Mucosa of rectum (tissue), 2 donors: ENCODE data around the gene SINHCAF.

Source experiments
- H3K27ac ChIP-seq, 2 donors: one replicate each; pipeline ENCODE4 v1.7.0; 2013; ENCODE audit warnings: inconsistent platforms in 2 of 2, low read depth in 2 of 2, low read length in 2 of 2
- H3K27me3 ChIP-seq, 2 donors: one replicate each; pipeline ENCODE4 v1.7.0; 2013; ENCODE audit warnings: low read length in 2 of 2; ENCODE audit not compliant: control insufficient read depth in 2 of 2, insufficient read depth in 2 of 2
- H3K36me3 ChIP-seq, 2 donors: one replicate each; pipeline ENCODE4 v1.7.0; 2013; ENCODE audit warnings: low read length in 2 of 2; ENCODE audit not compliant: control insufficient read depth in 2 of 2, insufficient read depth in 2 of 2
- H3K4me1 ChIP-seq, 2 donors: one replicate each; pipeline ENCODE4 v1.7.0; 2013; ENCODE audit warnings: low read length in 2 of 2, mild to moderate bottlenecking in 1 of 2; ENCODE audit not compliant: control insufficient read depth in 2 of 2, insufficient read depth in 2 of 2
- H3K4me3 ChIP-seq, 2 donors: one replicate each; pipeline ENCODE4 v1.7.0; 2013; ENCODE audit warnings: low read length in 2 of 2
- H3K9ac ChIP-seq, 2 donors: one replicate each; pipeline ENCODE4 v1.7.0; 2013; ENCODE audit warnings: low read length in 2 of 2, low read depth in 1 of 2, mild to moderate bottlenecking in 1 of 2
- H3K9me3 ChIP-seq, 2 donors: one replicate each; pipeline ENCODE4 v1.7.0; 2013; ENCODE audit warnings: low read length in 2 of 2; ENCODE audit not compliant: control insufficient read depth in 2 of 2
- donor health status: healthy.
- donor health status: Normal muscosa, but diverticular disease.

The SINHCAF gene

GRCh38 chr12:31362759-31363415 lies 36.9 kb upstream of the SINHCAF start:
- Histone ChIP-seq H3K4me1 (peaks cover 18 to 24% of the 10 kb centered on the region in 2 donors), H3K27ac (peak overlapping the region; percentile 82 to 84), H3K27me3 (no peaks in the 10 kb centered on the region), H3K4me3 (peak overlapping the region; percentile 55 to 58), H3K36me3 (no peaks in the 10 kb centered on the region), H3K9me3 (no peaks in the 10 kb centered on the region), H3K9ac (peak overlapping the region; percentile 20 to 69)

DNA sequence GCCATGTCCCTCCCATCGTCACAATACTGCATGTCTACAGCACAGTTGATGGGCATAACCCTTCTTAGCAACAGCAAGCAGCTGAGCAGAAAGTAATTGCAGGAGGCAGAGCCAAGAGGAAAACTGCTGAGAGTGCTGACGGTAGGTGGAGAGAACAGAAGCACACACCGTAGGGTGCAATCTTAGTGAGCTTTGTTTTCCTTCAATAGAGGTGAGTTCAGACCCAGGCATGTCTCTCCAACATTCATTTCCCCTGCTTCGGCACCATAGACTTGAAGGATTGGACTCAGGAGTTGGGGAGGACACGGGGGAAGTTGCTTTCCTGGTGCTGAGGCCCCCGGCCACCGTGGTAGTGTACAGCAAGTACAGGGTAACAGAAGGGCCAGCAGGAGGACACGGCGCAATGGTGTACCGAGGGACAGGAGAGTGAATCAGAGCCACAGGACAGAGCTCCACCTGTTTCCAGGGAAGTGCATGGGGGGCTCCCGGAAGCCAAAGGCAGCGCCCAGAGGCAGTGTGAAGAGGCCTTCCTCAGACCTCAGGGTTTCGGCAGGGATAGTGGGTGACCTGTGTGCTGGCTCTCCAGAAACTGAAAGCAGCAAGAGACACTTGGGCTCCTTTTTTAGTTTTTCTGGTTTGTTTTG lies 36.3 kb upstream of the SINHCAF start:
- H3K4me3 ChIP-seq, result peak overlapping the region; percentile 55 to 58
- H3K36me3 ChIP-seq, result no peaks in the 10 kb centered on the region
- H3K9me3 ChIP-seq, result no peaks in the 10 kb centered on the region
- peak overlapping the region; percentile 82 to 84 for H3K27ac ChIP-seq
- no peaks in the 10 kb centered on the region for H3K27me3 ChIP-seq
- H3K4me1 ChIP-seq, result peaks cover 18 to 24% of the 10 kb centered on the region in 2 donors
- H3K9ac ChIP-seq, result peak overlapping the region; percentile 20 to 69

DNA sequence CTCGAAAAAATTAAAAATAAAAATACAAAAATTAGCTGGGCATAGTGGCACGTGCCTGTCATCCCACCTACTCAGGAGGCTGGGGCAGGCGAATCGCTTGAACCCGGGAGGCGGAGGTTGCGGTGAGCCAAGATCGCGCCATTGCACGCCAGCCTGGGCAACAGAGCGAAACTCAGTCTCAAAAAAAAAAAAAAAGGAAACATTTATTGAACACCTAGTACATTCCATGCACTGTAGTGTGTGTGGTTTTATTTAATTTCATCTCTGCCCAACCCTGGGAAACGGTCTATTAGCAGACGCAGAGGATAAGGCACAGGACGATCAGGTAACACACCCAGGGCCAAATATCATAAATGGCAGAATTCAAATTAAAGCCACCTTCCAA lies 35.8 kb upstream of the SINHCAF start:
- H3K4me3 ChIP-seq, result peak overlapping the region; percentile 55 to 58
- no peaks in the 10 kb centered on the region for H3K36me3 ChIP-seq
- H3K4me1 ChIP-seq, result peaks cover 18 to 24% of the 10 kb centered on the region in 2 donors
- H3K27ac ChIP-seq, result peak overlapping the region; percentile 82 to 84
- H3K9ac ChIP-seq, result peak overlapping the region in 1 of 2 donors; percentile 69
- H3K9me3 ChIP-seq, result no peaks in the 10 kb centered on the region
- H3K27me3 ChIP-seq, result no peaks in the 10 kb centered on the region

DNA sequence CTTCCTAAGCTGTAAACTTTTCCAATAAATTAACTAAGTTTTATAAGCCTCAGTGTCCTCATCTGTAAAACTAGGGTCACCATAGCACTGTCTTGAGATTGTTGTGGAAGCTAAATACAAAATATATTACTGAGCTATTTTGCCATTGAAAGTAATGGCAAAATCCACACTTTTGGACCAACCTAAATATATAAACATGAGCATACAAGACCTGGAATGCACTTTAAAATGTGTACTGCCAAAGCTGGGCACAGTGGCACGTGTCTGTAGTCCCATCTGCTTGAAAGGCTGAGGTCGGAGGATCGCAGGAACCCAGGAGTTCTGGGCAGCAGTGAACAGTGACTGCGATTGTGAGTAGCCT lies 29.8 kb upstream of the SINHCAF start:
- Histone ChIP-seq H3K9me3 (no peaks in the 10 kb centered on the region), H3K27ac (peak overlapping the region; percentile 54 to 62), H3K4me3 (no peak overlapping the region), H3K36me3 (no peaks in the 10 kb centered on the region), H3K27me3 (no peaks in the 10 kb centered on the region), H3K4me1 (peaks cover 8 to 25% of the 10 kb centered on the region in 2 donors), H3K9ac (peak overlapping the region in 1 of 2 donors; percentile 34)

GRCh38 chr12:31353750-31354708 lies 28.1 kb upstream of the SINHCAF start:
- Histone ChIP-seq H3K9me3 (no peaks in the 10 kb centered on the region), H3K27ac (peak overlapping the region; percentile 50 to 57), H3K4me3 (no peak overlapping the region), H3K27me3 (no peaks in the 10 kb centered on the region), H3K36me3 (no peaks in the 10 kb centered on the region), H3K4me1 (peaks cover 8 to 25% of the 10 kb centered on the region in 2 donors), H3K9ac (peak overlapping the region in 1 of 2 donors; percentile 21)

- no peaks in the 10 kb centered on the region for H3K36me3 ChIP-seq
- no peaks in the 10 kb centered on the region for H3K4me1 ChIP-seq
- H3K4me3 ChIP-seq, result no peak overlapping the region
- no peak overlapping the region for H3K9ac ChIP-seq
- H3K27ac ChIP-seq, result no peak overlapping the region
- H3K27me3 ChIP-seq, result no peaks in the 10 kb centered on the region
- no peaks in the 10 kb centered on the region for H3K9me3 ChIP-seq
Measured at GRCh38 chr12:31346267-31346666, 20.3 kb upstream of the SINHCAF start.

DNA sequence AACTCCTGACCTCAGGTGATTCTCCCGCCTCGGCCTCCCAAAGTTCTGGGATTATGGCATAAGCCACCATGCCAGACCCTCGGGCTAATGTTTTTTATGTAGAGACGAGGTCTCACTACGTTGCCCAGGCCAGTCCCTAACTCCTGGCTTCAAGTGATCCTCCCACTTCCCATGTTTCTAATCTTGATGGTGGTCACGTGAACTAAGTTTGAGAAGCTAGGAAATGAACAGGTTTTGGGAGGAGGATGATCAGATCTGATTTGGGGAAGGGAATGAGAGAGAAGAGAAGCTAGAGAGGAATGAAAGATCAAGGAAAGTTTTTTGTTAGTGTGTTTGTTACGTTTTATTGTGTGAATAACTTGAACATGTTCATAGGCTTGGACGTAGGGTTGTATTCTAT lies 17.2 kb upstream of the SINHCAF start:
- Histone ChIP-seq H3K4me1 (no peaks in the 10 kb centered on the region), H3K27me3 (no peaks in the 10 kb centered on the region), H3K27ac (no peak overlapping the region), H3K9ac (no peak overlapping the region), H3K9me3 (no peaks in the 10 kb centered on the region), H3K36me3 (no peaks in the 10 kb centered on the region), H3K4me3 (no peak overlapping the region)

- Histone ChIP-seq H3K9ac (no peak overlapping the region), H3K4me3 (no peak overlapping the region), H3K27ac (no peak overlapping the region), H3K4me1 (no peaks in the 10 kb centered on the region), H3K27me3 (no peaks in the 10 kb centered on the region), H3K36me3 (no peaks in the 10 kb centered on the region), H3K9me3 (no peaks in the 10 kb centered on the region)
Measured at GRCh38 chr12:31342286-31342685, 16.3 kb upstream of the SINHCAF start.

DNA sequence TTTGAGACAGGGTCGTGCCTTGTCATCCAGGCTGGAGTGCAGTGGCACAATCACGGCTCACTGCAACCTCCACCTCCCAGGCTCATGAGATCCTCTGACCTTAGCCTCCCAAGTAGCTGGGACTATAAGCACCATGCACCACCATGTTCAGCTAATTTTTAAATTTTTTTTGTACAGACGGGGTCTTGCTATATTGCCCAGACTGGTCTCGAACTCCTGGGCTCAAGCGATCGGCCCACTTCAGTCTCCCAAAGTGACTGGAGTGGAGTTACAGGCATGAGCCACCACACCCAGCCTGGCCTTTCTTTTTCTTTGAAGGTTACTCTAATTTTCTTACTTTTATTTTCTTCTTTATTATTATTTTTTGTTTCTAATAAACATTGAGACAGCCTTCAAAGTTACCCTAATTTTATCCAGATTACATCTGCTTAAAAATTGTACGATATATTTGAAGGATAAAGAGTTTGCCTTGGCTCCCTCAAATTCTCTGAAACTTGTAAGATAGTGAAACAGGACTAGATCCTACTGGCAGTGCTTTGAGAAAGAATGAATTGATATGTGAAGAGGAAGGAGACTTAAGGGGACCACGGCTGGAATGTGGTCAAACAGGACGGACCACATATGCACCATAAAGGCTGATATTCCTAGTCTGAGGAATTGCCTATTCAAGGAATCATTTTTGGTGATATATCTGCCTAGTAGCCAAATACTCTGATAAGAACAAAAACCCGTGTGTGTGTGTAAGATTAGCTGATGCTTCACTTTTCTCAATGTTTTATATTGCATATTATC lies 14.1 kb upstream of the SINHCAF start:
- H3K9me3 ChIP-seq, result no peaks in the 10 kb centered on the region
- H3K4me3 ChIP-seq, result no peak overlapping the region
- H3K36me3 ChIP-seq, result no peaks in the 10 kb centered on the region
- H3K27me3 ChIP-seq, result no peaks in the 10 kb centered on the region
- H3K27ac ChIP-seq, result no peak overlapping the region
- H3K4me1 ChIP-seq, result no peaks in the 10 kb centered on the region
- H3K9ac ChIP-seq, result no peak overlapping the region
